ENCODE measurements around the gene TNKS1BP1.

- TF ChIP-seq CTCF (IDR thresholded peaks at IDR 0.05) = no peak
- no peak for TF ChIP-seq ZFX (IDR thresholded peaks at IDR 0.05; ENCODE audit: borderline replicate concordance)
These were observed 18.4 kb downstream of the TNKS1BP1 start for GRCh38 chr11:57306161-57306876.
